ENCODE results near the gene SORCS1.

SORCS1 gene

DNA sequence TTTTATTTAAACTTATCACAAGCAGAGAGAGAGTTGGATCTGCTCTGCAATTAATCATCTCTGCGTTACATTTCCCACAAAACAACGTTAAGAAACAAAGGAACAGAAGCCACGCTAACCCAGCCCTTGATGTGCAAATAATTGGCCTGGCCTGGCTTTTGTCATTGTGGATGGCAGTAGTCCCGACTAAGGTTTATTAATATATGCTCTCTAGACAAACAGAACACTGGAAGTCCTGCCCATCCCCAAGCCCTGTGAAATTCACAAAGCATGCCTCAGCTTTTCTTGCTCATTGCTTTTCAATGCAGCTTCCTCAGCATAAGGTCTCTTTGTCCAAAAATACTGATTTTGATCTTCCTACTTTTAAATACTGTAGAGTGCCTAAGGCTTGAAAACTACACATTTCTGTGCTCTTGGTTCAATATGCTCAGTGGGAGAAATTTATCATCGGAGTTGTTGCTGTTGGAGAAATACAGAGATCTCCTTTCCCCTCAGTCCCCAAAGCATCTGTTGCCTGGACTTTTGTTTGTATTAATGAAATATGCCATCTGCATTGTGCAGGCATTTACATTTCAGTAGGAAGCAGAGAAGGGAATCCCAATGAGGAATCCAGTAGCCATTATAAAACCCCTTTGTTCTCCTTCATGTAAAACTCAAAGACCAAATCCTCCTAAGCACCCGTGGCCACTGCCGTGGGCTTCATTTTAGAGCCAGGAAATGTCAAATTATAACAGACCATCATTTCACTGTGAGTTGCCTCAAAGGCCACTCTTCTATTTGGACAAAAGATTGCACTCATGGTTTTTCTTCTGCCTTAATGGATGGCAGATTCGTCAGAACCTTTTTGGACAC is 61.1 kb downstream of the SORCS1 start:
- no peak for ATAC-seq

DNA sequence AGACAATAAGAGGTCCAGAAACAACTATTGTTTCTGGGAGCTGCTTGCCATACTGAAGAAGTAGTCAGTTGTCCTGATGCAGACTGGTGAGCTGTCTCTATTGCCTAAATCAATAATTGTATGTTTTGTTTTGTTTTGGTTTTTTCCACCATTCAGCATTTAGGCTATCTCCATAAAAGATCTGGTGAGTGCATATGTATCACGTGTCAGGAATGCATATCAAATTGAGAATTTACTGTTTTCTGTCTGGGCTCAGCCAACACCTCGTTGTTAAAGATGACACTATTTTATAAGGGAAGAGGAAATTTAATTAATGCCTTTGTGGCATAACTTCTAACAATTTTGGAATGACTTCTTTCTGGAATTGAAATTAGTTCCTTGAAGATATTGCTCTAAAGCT is 66.2 kb downstream of the SORCS1 start:
- no peak for ATAC-seq

DNA sequence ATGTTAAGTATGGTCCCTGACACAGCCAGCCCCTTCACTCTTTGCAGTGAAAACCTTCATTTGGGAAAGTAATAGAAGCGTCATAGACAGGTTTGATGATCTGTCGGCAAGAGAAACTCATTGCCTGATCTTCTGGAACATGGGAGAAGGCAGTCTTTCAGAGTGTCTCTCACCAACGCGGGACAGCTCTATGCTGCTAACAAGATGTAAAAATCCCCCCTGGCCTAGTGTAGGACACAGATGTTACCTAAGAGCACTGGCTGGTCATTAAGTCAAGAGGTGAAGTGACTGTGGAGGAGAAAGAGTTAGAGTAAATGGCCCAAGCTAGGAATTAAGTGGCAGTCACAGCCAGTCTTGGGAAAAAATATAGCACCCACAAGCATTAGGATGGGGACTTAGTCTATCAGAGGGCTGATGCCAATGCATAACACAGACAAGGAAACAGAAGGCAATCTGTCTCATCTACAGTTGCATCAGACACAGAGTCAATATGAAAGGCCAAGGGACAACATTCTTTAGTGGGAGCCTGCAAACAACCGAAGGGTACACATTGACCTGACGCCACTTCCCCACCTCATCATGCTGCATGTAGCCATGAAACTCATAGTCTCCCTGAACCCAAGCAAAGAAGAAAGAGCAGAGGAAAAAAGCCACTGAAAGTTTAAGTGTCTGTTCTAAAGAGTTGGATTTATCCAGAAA is 69.5 kb downstream of the SORCS1 start:
- ATAC-seq = no peak

GRCh38 chr10:107092321-107092720 is 72.2 kb downstream of the SORCS1 start:
- ATAC-seq = no peak

DNA sequence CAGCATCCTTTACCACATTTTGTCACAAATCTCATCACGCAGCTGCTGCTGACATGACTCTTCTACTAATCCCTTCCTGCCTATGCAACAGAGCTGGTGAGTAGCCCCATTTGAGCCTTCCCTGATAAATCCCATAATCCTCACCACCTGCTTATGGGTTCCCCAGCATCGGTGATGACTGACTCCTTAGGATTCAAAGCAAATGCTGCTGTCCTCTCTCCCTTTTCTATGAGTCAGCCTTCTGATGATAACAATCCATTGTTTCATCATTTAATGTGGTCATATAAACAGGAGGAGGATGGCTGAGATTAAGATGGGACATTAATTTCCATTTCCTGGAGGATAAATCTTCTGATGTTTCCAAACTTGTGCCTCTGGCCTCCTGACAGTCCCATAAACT is 73.4 kb downstream of the SORCS1 start:
- no peak for ATAC-seq

- ATAC-seq = no peak
Measured at GRCh38 chr10:107085665-107086525, 78.6 kb downstream of the SORCS1 start.

- no peak for ATAC-seq
Measured at GRCh38 chr10:107083388-107084009, 81.0 kb downstream of the SORCS1 start.

- no peak for ATAC-seq
Measured at GRCh38 chr10:107081644-107082043, 82.9 kb downstream of the SORCS1 start.

DNA sequence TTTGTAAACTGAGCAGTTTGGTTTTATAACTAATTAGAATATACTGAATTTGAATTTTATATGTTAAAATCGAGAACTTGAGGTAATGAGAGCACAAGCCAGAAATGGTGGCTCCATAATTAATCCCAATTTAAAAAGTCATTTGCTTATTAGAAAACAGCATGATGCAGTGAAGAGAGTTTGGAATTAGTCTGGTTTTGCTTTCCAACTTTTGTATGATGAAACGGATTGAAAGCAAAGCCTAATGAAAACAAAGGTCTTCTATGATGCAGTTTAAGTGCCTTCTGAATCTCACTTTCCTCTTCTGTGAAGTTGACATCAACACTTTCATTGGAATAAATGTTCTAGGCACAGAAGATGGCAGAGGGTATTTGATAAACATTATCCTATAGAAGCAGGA is 89.4 kb downstream of the SORCS1 start:
- ATAC-seq = no peak

DNA sequence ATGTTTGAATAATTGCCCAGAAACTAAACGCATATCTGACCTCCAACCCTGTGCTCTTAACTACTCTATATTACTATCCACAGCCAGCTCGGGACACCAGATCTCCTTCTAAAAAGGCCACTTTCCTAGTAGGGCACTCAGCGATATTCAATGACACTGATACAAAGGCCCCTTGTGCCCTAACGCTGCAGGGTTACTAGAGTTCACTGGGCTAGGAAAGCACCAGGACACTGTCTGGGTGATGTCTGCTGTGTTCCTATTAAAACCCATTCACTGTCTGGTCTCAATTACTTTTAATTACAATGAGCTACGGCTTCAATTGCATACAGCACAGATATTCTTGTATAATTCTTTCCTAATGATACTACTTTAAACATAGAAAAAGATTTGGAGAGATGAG is 91.7 kb downstream of the SORCS1 start:
- ATAC-seq = no peak

- no peak for ATAC-seq
Measured at GRCh38 chr10:107072028-107072427, 92.5 kb downstream of the SORCS1 start.

DNA sequence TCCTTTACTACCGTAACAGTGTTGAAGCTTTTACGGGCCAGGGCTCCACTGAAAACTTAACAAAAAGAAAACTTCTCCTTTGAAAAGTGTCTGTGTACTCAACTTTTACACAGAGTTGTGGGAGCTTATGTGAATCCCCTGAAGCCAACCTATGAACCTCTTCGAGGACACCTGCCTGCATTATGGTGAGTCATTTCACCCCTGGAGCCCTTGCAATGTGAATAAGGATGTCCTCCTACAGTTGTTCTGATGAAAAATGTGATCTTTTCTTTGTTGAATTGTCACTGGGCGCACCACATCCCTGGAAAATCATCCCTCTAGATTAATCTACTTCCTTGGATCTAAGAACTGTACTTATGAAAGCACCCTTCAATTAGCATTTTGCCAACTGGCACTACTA is 93.2 kb downstream of the SORCS1 start:
- ATAC-seq = no peak

GRCh38 chr10:107067843-107068242 is 96.7 kb downstream of the SORCS1 start:
- no peak for ATAC-seq

DNA sequence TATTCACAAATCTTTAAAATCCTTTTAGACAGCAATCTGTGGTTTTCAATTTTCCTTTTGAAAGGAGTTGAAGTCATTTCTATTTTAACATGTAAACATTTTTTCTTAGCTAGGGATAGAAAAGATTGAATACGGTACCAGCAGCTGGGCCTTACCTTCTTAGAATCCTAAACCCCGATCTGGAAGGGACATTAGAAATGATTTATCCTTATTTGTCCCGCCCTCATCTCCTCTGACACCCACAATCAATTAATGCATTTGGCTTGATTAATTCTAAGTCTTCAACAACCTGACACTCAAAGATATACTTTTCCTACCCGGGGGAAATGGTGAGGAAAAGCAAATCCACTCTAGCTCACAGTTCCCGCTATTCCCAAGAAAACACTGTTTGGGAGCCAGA is 100.4 kb downstream of the SORCS1 start:
- ATAC-seq = no peak

DNA sequence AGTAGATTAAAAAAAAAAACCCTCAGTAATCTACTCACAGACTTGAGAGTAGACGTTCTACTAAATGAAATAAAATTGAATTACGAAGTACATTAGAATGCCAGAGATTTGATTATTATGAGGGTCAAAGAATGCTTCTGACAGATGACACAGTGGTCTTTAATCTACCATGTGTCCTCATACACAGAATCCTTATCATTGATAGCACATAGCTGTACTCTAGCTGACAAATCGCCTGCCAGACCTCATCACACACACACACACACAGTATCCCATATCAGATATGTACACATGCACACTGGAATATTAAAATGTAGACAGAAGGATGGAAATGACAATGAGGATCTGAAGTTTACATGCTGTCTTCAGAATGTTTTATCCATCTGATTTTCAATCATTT is 104.6 kb downstream of the SORCS1 start:
- ATAC-seq = no peak

DNA sequence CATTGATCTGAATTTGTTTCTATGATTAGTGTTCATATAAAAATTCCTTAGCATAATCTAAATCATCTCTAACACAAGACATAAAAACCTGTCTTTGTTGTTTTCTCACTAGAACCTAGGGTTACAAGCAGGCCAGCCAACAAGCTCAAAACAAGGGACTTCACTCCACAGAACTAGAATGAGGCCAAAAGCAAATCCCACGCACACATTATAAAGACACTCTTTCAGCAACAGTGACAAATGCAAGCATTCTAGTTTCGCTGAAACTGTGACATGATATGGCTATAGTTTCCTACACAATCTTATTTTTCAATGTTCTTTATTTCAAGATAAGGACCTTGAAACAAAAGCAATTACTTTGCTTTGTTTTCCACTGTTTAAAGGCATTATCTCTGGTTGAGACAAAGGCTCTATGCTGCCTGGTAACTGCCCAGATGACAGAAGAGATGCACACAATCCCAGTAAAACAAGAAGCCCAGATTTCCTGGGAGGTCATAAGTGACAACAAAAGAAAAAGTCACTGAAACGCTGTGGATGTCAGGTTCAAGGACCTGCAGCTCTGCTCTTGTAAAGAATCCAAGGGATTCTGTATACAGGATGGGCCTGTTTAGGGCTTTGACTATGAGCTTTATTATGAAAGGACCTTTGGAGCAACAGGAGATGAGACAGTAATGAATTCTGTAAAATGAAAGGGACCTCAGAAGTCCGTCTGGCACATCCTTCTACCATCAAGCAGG is 105.3 kb downstream of the SORCS1 start:
- ATAC-seq = no peak

DNA sequence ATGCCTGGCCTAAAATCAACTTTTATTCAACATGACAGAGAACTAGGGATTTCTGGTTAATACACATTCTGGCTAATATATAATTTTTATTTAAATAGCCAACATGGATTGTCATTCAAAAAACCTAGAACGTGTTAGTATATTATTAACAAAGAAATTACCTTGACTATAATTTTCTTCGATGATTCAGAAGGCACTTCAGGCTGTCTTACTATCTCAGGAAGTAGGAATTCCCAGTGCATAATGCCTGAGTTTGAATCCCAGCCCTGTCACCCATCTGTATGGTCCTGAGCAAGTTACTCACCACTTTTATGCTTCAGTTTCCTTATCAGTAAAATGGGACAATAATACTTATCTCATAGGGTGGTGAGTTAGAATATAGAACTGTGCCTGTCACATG is 106.2 kb downstream of the SORCS1 start:
- ATAC-seq = no peak

GRCh38 chr10:107056182-107056581 is 108.3 kb downstream of the SORCS1 start:
- ATAC-seq = no peak

GRCh38 chr10:107054469-107055156 is 109.9 kb downstream of the SORCS1 start:
- ATAC-seq = no peak

- no peak for ATAC-seq
Measured at GRCh38 chr10:107051769-107052168, 112.7 kb downstream of the SORCS1 start.

- ATAC-seq = no peak
Measured at GRCh38 chr10:107043461-107043860, 121.0 kb downstream of the SORCS1 start.
